NCI-H2107 treated with DMSO at 0.1 percent for 48 hours (cell line): ENCODE results near the gene TSKU.
A peak's percentile ranks its signal among the peaks of the same experiment; 100 is the strongest.

Source experiments
- DNase-seq: peaks from one replicate; lab custom pipeline; 2025; ENCODE audit not compliant: unreplicated experiment; lab: John Stamatoyannopoulos, UW

The TSKU gene

DNA sequence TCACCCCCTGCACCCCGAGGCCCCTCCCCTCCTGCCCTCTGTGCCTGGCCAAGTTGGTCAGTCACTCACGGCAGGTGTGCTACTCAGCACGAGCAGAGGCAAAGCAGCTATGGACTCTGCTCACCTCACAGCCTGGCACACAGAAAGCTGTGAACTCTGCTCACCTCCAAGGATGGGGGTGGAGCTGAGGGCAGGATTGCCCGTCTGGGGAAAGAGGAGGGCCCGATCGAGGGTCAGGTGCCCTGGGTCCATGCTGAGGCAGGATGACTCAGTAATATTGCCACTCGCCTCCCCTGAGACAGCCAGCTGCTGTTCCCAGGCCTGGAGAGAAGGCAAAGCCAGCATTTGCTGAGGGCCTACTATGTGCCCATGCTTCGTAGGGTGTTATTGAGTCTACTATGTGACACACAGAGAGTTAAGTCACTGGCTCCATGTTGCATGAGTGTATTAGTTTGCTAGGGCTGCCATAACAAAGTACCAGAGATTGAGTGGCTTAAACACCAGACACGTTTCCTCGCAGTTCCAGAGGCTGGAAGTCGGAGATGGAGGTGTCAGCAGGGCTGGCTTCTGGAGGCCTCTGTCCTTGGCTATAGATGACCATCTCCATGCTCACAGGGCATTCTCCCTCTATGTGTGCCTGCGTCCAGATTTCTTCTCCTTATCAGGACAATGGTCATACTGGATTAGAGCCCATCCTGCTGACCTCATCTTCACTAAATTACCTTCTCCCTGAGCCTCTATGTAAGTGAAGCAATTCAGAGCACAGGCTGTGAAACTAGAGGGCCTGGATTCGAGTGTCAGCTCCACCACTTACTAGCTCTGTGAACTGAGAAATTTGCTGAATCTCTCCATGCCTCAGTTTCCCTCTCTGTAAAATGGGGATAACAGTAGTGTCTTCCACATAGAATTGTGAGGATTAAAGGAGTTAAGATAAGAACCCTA lies 13.2 kb upstream of the TSKU start:
- no peak for DNase-seq

DNA sequence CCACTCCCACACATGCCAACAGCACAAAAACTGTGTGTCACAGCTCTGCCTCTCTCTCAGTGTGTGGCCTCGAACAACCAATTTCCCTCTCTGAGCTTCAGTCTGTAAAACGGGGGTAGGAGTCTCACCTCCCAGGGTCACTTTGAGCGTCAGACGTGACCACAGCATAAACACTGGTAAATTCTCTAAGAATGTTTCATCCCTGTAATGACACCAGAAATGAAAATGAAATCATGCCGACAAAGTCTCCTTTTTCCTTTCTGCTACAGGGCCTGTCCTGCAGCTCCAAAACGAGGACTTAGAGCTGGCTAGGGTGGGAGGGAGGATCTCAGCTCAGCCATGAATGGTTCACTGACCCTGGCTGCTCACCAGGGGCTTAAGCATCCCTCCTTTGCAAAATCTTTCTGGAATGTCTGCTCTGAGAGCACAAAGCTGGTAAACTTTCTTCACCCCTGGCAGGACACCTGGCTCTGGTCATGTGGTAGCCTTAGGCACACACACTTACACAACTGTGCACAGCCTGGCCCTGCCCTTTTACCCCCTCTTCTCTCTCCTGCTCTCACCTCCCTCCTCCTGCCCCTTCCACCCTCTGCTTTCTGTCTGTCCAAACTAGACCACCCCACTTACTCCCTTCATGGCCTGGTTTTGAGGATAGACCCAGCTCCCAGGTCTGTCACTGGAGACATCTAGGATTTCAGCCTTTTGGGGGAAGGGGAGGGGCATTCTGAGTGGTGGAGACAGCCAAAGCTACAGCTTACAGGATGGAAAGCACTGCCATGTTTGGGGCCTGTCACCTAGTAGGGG lies 12.3 kb upstream of the TSKU start:
- no peak for DNase-seq

DNA sequence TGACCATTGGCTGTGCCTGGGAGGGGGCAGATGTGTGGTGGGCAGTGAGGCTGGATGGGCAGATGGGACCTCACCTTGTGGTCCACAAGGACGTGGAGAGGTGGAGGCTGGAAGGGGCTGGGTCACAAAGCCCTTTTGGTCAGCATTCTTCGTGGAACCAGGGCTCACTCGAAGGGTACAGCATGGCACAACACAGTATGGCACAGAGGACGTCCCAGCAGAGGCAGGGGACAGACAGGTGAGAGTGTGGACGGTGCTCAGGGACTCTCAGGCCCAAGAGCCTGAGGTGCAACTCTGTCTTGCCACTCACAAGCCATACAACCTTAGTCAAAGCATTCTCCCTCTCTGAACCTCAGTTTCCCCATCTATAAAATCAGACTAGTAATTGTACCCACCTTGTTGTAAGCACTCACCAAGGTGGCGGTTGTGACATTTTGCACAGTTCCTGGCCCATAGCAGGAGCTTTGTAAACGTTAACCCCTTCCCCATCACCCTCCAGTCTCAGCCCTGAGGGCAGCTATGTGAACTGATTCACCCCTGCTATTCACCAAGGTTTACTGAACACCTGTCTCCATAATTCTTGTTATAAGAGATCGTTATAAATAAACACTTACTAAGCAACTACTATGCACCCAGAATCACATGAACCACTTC lies 11.6 kb upstream of the TSKU start:
- no peak for DNase-seq

DNA sequence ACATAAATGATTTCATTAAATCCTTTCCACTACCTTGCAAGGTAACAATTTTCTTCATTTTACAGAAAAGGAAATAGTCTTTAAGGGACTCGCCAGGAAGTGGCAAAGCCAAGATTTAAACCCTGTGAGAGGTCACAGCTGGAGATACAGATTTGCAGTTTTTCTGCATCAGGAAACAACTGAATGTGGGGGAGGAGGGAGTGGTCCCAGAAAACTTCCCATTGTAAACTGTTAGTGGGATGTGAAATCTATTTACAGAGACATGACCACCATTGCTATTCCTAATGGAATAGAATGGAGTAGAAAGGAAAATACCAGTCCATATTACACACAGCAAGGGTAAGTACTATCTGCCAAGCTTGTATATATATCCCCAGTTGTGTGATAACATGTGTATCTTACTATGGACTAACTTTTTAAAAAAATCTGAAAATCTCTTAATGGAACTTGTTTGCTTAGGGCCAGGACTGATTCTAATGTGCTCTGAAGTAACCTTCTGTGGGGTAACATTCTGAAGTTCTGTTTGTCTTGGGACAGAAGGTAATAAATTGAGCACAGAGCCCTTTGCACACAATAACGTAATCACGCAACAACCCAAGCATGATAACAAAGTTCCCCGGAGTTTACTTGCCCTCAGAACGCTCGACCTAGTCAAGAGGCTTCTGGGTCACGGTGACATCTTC lies 10.9 kb upstream of the TSKU start:
- DNase-seq = no peak

DNA sequence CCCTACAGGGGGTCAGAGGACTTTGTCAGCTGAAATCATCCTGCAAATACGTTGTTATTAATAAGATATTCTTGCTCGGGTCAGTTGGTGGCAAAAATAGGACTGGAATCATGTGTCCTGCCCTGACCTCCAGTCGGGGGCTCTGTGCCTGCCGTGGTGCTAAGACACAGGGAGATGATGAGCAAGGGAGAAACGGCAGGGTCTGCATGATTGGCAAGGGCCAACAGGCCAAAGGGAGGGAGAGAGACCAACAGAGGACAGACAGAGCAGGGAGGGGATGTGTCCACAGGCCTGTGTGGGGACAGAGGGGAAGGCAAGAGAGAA lies 10.4 kb upstream of the TSKU start:
- no peak for DNase-seq

DNA sequence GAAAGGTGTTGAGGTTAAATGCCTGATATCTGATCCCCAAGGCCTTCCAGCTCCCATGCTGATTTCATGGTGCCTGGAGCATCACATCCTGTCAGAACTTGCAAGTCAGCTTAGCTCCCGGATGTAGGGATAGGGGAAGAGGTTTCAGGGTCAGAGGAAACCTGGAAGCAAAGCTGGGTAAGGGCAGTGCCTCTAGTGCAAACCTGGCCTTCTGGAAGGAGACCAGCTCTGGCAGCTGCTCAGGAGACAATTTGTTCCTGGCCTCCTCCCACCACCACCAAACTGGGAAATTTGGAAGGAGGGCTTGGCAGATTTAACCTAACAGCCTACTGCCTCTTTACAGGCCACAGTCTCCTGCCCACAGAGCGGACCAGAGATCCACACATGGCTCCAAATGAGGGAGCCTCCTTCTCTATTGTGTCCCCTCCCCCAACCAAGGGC lies 9.2 kb upstream of the TSKU start:
- no peak for DNase-seq

DNA sequence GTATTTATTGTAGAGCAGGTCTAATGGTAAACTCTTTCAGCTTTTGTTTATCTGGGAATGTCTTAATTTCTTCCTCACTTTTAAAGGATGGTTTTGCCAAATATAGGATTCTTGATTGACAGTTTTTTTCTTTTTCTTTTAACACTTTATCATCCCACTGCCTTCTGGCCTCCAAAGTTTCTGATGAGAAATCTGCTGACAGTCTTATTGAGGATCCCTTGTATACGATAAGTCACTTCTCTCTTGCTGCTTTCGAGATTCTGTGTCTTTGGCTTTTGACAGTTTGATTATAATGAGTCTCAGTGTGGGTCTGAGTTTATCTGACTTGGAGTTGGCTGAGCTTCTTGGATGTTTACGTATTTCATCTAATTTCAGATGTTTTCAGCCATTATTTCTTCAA lies 6.7 kb upstream of the TSKU start:
- no peak for DNase-seq

DNA sequence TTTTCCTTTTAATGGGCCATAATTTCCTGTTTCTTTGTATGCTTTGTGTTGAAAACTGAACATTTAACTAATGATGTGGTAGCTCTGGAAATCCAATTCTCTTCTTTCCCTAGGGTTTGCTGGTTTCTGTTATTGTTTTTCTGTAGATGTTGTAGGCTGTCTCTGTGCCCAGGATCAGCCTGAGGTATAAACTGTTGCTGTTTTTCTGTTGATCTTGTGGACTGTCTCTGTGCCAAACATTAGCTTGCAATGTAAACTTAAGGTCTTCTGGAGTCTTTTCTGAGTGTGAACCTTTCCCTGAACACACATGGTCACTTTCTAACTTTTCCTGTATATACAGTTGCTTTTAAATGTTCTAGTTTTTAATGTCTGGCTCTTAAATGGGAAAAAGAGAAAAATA lies 5.9 kb upstream of the TSKU start:
- DNase-seq = no peak

DNA sequence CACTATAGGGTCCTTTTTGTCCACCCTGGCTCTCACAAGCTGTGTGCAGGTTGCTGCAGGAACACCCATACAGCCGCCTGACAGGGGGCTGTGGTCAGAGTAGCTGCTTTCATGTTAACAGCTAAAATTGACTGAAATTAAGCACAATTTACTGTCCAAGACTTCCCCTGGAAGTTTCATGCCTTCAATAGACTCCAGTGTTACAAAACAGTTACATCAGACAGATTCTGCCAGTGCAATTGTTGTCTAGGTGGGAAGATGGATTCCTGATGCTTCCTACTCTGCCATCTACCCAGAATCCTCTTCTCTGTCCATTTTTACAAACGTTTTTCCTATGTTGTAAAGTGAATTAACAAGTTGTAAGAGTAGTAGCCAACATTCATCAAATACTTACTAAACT lies 5.3 kb upstream of the TSKU start:
- no peak for DNase-seq

DNA sequence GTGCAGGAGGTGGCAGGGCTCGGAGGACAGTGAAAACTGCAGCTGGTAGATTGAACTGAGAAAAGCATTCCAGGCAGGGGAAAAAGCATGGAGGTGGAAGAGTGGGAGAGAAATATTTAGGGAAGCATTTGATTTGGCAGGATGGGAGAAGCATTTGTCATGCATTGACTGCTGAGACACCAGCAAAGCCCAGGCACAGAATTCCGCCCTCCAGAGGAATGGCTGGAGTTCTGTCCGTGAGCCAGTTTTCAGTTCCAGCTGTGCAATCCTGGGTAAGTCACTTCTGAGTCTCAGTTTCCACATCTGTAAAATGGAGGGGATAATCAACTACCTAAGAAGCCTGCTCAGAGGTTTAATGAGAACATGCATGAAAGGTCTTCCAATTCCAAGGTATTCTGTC lies 4.3 kb upstream of the TSKU start:
- no peak for DNase-seq

DNA sequence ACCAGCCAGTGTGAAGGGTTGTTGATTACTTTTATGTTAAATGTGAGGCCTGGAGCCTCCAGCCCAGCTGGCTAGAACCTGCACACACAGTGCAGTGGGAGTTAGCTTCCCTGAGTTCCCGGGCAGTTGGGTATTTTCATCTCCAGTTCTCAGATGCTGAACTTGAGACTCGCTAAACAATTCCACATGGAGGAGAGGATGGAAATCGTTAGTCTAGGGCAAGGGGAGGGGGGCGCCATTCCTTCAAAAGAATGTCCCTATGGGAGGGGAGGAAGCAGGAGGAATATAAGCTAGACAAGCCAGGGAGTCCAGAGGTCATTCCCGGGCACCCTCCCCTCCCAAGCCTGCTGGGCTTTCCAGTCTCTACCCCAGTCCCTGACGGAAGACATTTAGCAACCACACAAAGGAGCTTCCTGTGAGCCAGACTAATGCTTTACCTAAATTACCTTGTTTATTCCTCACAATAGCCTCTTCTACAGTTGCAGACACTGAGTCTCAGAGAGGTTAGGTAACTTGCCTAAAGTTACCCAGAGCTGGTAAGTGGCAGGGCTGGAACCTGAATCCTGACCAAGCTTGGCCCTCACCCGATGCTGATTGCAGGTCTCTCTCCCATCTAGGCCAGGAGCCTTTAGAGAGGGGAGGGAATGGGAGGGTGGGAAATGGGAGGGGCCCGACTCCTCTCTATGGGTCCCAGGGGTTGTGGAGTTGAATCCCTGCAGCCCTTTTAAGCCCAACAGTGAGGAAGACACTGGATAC lies 1.9 kb upstream of the TSKU start:
- no peak for DNase-seq

DNA sequence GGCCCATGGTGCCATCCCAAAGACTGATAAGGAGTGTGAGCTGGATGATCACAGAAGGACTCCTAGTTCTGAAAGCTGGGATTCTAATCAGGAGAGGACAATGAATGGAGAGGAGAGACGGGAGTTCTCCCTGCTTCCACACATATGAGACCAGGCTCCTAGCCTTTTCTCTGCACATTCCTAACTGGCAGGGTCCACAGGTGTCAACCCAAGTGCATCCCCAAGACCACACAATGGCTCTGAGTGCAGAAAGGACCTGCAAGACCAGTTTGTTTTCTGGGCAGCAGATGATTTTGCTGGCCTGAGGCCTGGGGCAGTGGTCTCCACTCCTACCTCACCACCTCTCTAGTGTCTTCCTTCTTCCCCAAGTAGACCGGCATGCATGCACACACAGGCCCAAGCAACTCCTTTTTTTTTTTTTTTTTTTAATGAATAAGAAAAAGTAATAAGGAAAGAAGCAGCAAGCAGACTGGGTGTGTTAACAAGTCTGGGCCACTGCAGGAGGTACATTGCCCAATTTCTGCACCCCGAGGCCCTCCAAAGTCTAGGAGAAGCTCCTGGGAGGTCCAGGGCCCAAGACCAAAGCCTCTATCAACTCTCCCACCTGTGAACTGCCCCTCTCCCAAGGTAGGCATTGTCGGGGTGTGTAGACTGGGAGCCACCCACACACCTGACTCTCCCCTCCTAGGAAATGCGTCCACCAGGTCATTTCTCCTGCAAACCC lies 1.2 kb upstream of the TSKU start:
- DNase-seq = no peak

DNA sequence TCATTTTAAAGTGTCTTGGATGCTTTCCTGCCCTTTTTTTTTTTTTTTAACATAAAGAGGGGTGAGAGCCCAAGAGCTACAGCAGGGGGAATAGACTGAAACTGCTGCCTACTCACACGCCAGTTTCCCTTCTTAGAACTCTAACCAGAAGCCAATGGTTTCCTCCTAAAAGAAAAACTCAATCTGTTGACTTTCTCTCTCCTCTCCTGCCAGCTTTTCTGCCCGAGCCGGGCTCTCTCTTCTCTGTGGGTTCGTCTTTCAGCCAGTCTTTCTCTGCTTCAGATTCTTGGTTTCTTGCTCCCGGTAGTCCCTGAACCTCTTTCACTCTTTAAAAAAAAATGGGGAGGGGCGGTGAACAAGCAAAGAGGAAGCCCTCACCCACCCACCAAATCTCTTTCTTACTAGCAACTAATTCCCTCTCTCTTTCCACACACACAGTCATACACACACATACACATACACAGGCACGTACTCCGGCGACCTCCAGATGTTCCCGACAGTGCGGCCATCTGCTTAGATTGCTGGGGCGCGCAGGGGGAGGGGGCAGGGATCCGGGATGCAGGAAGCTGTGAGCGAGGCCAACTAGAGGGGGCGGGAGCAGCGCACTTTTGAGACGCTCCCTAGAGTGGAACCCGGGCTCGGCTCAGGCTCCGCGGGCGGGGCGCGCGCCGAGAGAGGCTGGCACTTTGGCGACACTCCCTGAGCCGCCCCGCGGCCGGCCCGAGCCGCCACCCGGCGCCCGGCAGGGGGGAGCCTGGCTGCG lies 444 bp upstream of the TSKU start:
- DNase-seq = peak; percentile 49

DNA sequence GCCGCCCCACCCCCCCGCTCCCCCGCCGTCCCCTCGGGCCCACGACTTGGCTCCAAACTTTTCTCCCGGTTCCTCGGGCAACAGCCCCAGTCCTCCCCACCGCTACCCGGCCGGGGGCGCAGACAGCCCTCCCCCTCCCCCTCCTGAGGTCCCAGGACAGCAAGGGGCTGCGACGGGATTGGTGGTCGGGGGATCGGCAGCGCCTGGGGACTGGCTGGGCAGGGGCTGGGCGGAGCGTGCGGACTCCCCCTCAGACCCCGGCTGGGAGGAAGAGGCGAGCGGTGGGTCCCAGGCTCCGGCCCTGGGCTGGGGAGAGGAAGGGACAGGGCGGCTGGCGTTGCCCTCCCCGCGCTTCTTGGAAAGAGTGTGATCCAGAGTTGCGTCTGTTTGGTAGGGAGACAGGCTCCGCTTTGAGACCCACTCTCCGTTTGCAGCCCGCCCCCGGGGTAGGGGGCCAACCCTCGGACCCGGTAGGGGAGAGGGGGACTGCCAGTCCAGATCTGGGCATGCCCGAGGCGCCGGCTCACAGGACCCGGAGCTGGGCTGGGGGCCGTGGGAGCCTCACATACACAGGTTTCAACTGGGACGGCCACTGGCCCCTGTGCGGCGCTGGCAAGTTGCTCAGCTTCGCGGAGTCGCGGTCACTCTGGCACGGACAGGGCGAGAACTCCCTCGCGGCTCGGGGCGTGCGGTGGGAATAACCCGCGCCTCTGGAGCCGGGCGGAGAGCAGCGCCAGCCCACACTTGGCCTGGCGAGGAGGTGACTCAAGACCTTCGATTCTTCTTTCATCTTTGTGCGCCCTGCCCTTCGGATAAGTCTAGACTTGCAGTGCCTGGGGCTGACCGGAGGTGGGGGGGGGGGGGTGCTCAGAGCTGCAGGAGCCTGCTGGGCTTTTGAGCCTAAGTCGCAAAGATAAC lies 999 bp downstream of the TSKU start:
- no peak for DNase-seq

DNA sequence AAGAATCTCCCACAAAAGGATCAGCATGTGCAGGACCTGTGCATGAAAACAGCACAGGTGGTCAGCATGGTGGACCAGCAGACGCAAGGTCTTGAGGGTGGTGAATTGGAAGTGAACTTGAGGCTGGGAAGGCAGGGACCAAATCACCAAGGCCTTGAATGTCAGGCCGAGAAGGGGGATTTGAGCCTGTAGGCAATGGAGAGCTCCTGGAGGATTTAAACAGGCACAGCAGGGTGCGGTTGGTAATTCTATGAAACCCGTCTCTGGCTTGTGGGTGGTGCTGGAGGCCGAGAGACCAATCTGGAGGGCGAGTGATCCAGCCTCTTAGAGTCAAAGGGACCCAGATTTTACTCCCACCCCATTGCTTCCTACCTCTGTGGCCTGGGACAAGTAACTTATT lies 2.4 kb downstream of the TSKU start:
- DNase-seq = no peak

DNA sequence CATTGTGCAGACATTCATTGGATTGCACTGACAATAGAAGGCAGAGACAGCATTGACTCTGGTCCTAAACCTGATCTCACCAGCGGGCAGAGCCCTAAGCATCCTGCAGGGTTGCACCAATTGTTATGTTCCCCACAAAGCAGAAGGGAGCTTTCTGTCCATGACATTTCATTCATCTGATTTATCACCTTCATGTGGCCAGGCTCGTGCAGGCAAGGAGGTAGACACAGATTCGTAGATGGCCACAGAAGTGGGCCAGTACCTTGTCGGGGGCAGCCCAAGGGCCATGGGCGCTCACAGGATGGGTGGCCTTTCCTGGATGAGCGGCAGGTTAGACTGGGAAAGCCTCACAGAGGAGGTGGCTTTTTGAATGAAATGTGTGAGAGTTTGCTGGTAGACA lies 2.9 kb downstream of the TSKU start:
- no peak for DNase-seq

DNA sequence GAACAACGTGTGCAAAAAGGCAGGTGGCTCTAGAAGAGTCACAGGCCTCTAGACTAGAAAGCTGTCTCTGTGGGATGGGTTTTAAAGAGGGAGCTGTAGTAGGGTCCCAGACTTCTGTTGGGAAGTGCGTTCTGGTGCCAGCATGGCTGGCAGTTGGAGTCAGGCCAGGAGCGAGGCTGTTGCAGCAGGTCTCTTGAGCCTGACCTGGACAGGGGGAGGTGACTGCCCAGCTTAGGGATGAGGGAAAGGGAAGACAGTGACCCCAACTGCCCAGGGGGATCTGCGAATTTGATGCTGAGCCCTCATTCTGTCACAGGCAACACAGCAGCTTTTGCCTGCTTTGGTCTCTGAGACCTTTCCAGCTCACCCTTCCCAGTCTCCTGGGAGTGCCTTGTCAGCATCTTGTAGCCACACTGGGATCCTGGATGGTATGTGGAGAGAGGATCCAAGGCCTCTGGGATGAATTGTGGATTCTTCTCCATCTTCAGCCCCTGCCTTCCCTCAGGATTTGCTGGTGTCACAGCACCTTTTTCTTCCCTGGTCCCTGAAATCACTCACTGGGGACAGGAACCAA lies 3.4 kb downstream of the TSKU start:
- no peak for DNase-seq

DNA sequence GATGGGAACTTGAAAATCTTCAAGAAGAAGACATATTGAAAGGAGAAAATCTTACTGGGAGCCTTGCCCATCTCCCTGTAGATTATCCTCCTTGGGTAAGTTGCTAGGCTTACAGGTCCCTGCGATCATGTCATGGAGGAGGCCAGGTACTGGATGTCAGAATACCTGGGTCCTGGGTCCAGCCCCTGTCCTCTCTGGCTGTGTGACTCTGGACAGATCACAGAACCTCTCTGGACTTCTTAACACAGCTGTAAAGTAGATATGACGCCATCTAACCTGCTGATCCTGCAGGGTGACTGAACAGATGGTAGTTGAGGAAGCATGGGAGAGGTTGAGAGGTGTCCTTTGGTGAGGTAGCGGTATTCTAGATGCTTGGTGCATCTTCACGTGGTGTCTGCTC lies 4.1 kb downstream of the TSKU start:
- no peak for DNase-seq
